ENCODE data around the gene PLXND1. TPM values are rescaled to one million over a fixed set of nuclear protein-coding genes. Genes with fewer than 3 reads are reported as not detected.

Gene PLXND1
- total RNA-seq, 1 donor = 38.7 TPM

- Histone ChIP-seq H3K27me3 (ENCODE audit: insufficient read depth, low read length) (no peaks in the 10 kb centered on the region), H3K4me1 (ENCODE audit: insufficient read depth, low read length) (no peaks in the 10 kb centered on the region), H3K4me3 (ENCODE audit: low read length) (no peak overlapping the region), H3K9me3 (ENCODE audit: low read depth, low read length) (no peaks in the 10 kb centered on the region)
These were observed 63.7 kb downstream of the PLXND1 start for GRCh38 chr3:129542747-129543146.

GRCh38 chr3:129540776-129541516, 65.5 kb downstream of the PLXND1 start:
- no peaks in the 10 kb centered on the region for H3K4me1 ChIP-seq (ENCODE audit: insufficient read depth, low read length)
- H3K27me3 ChIP-seq (ENCODE audit: insufficient read depth, low read length) = no peaks in the 10 kb centered on the region
- no peaks in the 10 kb centered on the region for H3K9me3 ChIP-seq (ENCODE audit: low read depth, low read length)
- H3K4me3 ChIP-seq (ENCODE audit: low read length) = no peak overlapping the region

GRCh38 chr3:129539206-129539605, 67.3 kb downstream of the PLXND1 start:
- no peaks in the 10 kb centered on the region for H3K27me3 ChIP-seq (ENCODE audit: insufficient read depth, low read length)
- H3K9me3 ChIP-seq (ENCODE audit: low read depth, low read length) = no peaks in the 10 kb centered on the region
- no peak overlapping the region for H3K4me3 ChIP-seq (ENCODE audit: low read length)
- H3K4me1 ChIP-seq (ENCODE audit: insufficient read depth, low read length) = no peaks in the 10 kb centered on the region

GRCh38 chr3:129536804-129537203, 69.7 kb downstream of the PLXND1 start:
- H3K9me3 ChIP-seq (ENCODE audit: low read depth, low read length) = no peaks in the 10 kb centered on the region
- no peaks in the 10 kb centered on the region for H3K27me3 ChIP-seq (ENCODE audit: insufficient read depth, low read length)
- no peak overlapping the region for H3K4me3 ChIP-seq (ENCODE audit: low read length)
- H3K4me1 ChIP-seq (ENCODE audit: insufficient read depth, low read length) = no peaks in the 10 kb centered on the region

GRCh38 chr3:129536374-129536667, 70.2 kb downstream of the PLXND1 start:
- H3K4me3 ChIP-seq (ENCODE audit: low read length) = no peak overlapping the region

GRCh38 chr3:129535075-129535474, 71.4 kb downstream of the PLXND1 start:
- no peaks in the 10 kb centered on the region for H3K27me3 ChIP-seq (ENCODE audit: insufficient read depth, low read length)
- no peak overlapping the region for H3K4me3 ChIP-seq (ENCODE audit: low read length)
- H3K4me1 ChIP-seq (ENCODE audit: insufficient read depth, low read length) = no peaks in the 10 kb centered on the region
- H3K9me3 ChIP-seq (ENCODE audit: low read depth, low read length) = no peaks in the 10 kb centered on the region

More at GRCh38 chr3:129536374-129536667, 70.2 kb downstream of the PLXND1 start:
- Histone ChIP-seq H3K9me3 (ENCODE audit: low read depth, low read length) (no peaks in the 10 kb centered on the region), H3K4me1 (ENCODE audit: insufficient read depth, low read length) (no peaks in the 10 kb centered on the region), H3K27me3 (ENCODE audit: insufficient read depth, low read length) (no peaks in the 10 kb centered on the region)

- H3K9me3 ChIP-seq (ENCODE audit: low read depth, low read length) = no peaks in the 10 kb centered on the region
- no peaks in the 10 kb centered on the region for H3K4me1 ChIP-seq (ENCODE audit: insufficient read depth, low read length)
- H3K27me3 ChIP-seq (ENCODE audit: insufficient read depth, low read length) = no peaks in the 10 kb centered on the region
- H3K4me3 ChIP-seq (ENCODE audit: low read length) = no peak overlapping the region
These were observed 71.9 kb downstream of the PLXND1 start for GRCh38 chr3:129534428-129535027.

- Histone ChIP-seq H3K4me3 (ENCODE audit: low read length) (no peak overlapping the region), H3K27me3 (ENCODE audit: insufficient read depth, low read length) (no peaks in the 10 kb centered on the region), H3K9me3 (ENCODE audit: low read depth, low read length) (no peaks in the 10 kb centered on the region), H3K4me1 (ENCODE audit: insufficient read depth, low read length) (no peaks in the 10 kb centered on the region)
These were observed 73.1 kb downstream of the PLXND1 start for GRCh38 chr3:129533406-129533805.

- Histone ChIP-seq H3K4me1 (ENCODE audit: insufficient read depth, low read length) (peaks cover 2% of the 10 kb centered on the region), H3K9me3 (ENCODE audit: low read depth, low read length) (no peaks in the 10 kb centered on the region), H3K4me3 (ENCODE audit: low read length) (no peak overlapping the region), H3K27me3 (ENCODE audit: insufficient read depth, low read length) (no peaks in the 10 kb centered on the region)
These were observed 74.2 kb downstream of the PLXND1 start for GRCh38 chr3:129532261-129532660.

- no peak overlapping the region for H3K4me3 ChIP-seq (ENCODE audit: low read length)
- no peaks in the 10 kb centered on the region for H3K27me3 ChIP-seq (ENCODE audit: insufficient read depth, low read length)
- no peaks in the 10 kb centered on the region for H3K9me3 ChIP-seq (ENCODE audit: low read depth, low read length)
- H3K4me1 ChIP-seq (ENCODE audit: insufficient read depth, low read length) = peaks cover 7% of the 10 kb centered on the region
These were observed 74.8 kb downstream of the PLXND1 start for GRCh38 chr3:129531699-129532098.

- no peak overlapping the region for H3K4me3 ChIP-seq (ENCODE audit: low read length)
- peaks cover 16% of the 10 kb centered on the region for H3K4me1 ChIP-seq (ENCODE audit: insufficient read depth, low read length)
- H3K27me3 ChIP-seq (ENCODE audit: insufficient read depth, low read length) = no peaks in the 10 kb centered on the region
- H3K9me3 ChIP-seq (ENCODE audit: low read depth, low read length) = no peaks in the 10 kb centered on the region
These were observed 75.7 kb downstream of the PLXND1 start for GRCh38 chr3:129530821-129531220.

GRCh38 chr3:129530251-129530791, 76.2 kb downstream of the PLXND1 start:
- no peak overlapping the region for H3K4me3 ChIP-seq (ENCODE audit: low read length)
- no peaks in the 10 kb centered on the region for H3K27me3 ChIP-seq (ENCODE audit: insufficient read depth, low read length)
- peaks cover 21% of the 10 kb centered on the region for H3K4me1 ChIP-seq (ENCODE audit: insufficient read depth, low read length)
- H3K9me3 ChIP-seq (ENCODE audit: low read depth, low read length) = no peaks in the 10 kb centered on the region

GRCh38 chr3:129529436-129530210, 76.9 kb downstream of the PLXND1 start:
- Histone ChIP-seq H3K4me1 (ENCODE audit: insufficient read depth, low read length) (peaks cover 27% of the 10 kb centered on the region), H3K27me3 (ENCODE audit: insufficient read depth, low read length) (no peaks in the 10 kb centered on the region), H3K9me3 (ENCODE audit: low read depth, low read length) (no peaks in the 10 kb centered on the region), H3K4me3 (ENCODE audit: low read length) (no peak overlapping the region)

GRCh38 chr3:129528589-129529100, 77.8 kb downstream of the PLXND1 start, which contains the start of gene RHO:
Gene RHO, plus strand, starts transcription at chr3:129528639. Its CDS starts 95 bp downstream, at chr3:129528734.
- Histone ChIP-seq H3K4me1 (ENCODE audit: insufficient read depth, low read length) (peaks cover 35% of the 10 kb centered on the region), H3K27me3 (ENCODE audit: insufficient read depth, low read length) (no peaks in the 10 kb centered on the region), H3K4me3 (ENCODE audit: low read length) (no peak within 1 kb of the TSS), H3K9me3 (ENCODE audit: low read depth, low read length) (no peaks in the 10 kb centered on the region)

GRCh38 chr3:129527262-129527661, 79.2 kb downstream of the PLXND1 start:
- H3K27me3 ChIP-seq (ENCODE audit: insufficient read depth, low read length) = no peaks in the 10 kb centered on the region
- peaks cover 40% of the 10 kb centered on the region for H3K4me1 ChIP-seq (ENCODE audit: insufficient read depth, low read length)
- H3K9me3 ChIP-seq (ENCODE audit: low read depth, low read length) = no peaks in the 10 kb centered on the region
- H3K4me3 ChIP-seq (ENCODE audit: low read length) = no peak overlapping the region

Measured in mononuclear cell (primary cell).